ENCODE measurements around the gene DERA.
"Not testable (repeated sequence)": the region's sequence is repeated elsewhere in the genome, so short reads cannot be mapped to it uniquely, and the experiment has no call there.

Gene DERA

GRCh38 chr12:16046266-16046665, 135.1 kb downstream of the DERA start:
- H2AFZ ChIP-seq (ENCODE audit: low read length), result no peak overlapping the region
- no peaks in the 10 kb centered on the region for H3K4me1 ChIP-seq (ENCODE audit: low read length)
- H4K20me1 ChIP-seq (ENCODE audit: insufficient read depth, low read length), result no peaks in the 10 kb centered on the region
- H3K9me2 ChIP-seq (replicated peaks; ENCODE audit: insufficient read depth, low read length), result no peaks in the 10 kb centered on the region
- no peak overlapping the region for H3K27ac ChIP-seq (ENCODE audit: low read length)
- no peak overlapping the region for H3K4me2 ChIP-seq (ENCODE audit: low read depth, low read length)
- no peaks in the 10 kb centered on the region for H3K27me3 ChIP-seq (replicated peaks; ENCODE audit: insufficient read depth, low read length)
- H3F3A ChIP-seq (ENCODE audit: insufficient read depth, low read length), result no peaks in the 10 kb centered on the region
- H3K9ac ChIP-seq (ENCODE audit: low read length), result no peak overlapping the region
- TF ChIP-seq CTCF (IDR thresholded peaks at IDR 0.05; ENCODE audit: low read length) (no peak), EZH2 (optimal IDR thresholded peaks at IDR 0.05; ENCODE audit: low read depth, low read length) (no peak), EZH2phosphoT487 (IDR thresholded peaks at IDR 0.05; ENCODE audit: low read length) (no peak)
- no peaks in the 10 kb centered on the region for H3K79me2 ChIP-seq (ENCODE audit: low read length)
- H3K4me3 ChIP-seq (ENCODE audit: low read length), result no peak overlapping the region
- H3K9me3 ChIP-seq (replicated peaks; ENCODE audit: insufficient read depth, low read length), result no peaks in the 10 kb centered on the region
- no peak for DNase-seq
- no peaks in the 10 kb centered on the region for H3K36me3 ChIP-seq (replicated peaks; ENCODE audit: insufficient read depth, low read length)

- DNase-seq, result no peak
- no peak overlapping the region for H3K9ac ChIP-seq (ENCODE audit: low read length)
- H3F3A ChIP-seq (ENCODE audit: insufficient read depth, low read length), result no peaks in the 10 kb centered on the region
- H3K9me3 ChIP-seq (replicated peaks; ENCODE audit: insufficient read depth, low read length), result no peaks in the 10 kb centered on the region
- TF ChIP-seq EZH2phosphoT487 (IDR thresholded peaks at IDR 0.05; ENCODE audit: low read length) (no peak), EZH2 (optimal IDR thresholded peaks at IDR 0.05; ENCODE audit: low read depth, low read length) (no peak), CTCF (IDR thresholded peaks at IDR 0.05; ENCODE audit: low read length) (no peak)
- H3K79me2 ChIP-seq (ENCODE audit: low read length), result no peaks in the 10 kb centered on the region
- H2AFZ ChIP-seq (ENCODE audit: low read length), result no peak overlapping the region
- H3K4me1 ChIP-seq (ENCODE audit: low read length), result no peaks in the 10 kb centered on the region
- H3K4me3 ChIP-seq (ENCODE audit: low read length), result no peak overlapping the region
- no peaks in the 10 kb centered on the region for H3K36me3 ChIP-seq (replicated peaks; ENCODE audit: insufficient read depth, low read length)
- no peak overlapping the region for H3K4me2 ChIP-seq (ENCODE audit: low read depth, low read length)
- no peak overlapping the region for H3K27ac ChIP-seq (ENCODE audit: low read length)
- no peaks in the 10 kb centered on the region for H3K27me3 ChIP-seq (replicated peaks; ENCODE audit: insufficient read depth, low read length)
- no peaks in the 10 kb centered on the region for H4K20me1 ChIP-seq (ENCODE audit: insufficient read depth, low read length)
- no peaks in the 10 kb centered on the region for H3K9me2 ChIP-seq (replicated peaks; ENCODE audit: insufficient read depth, low read length)
Measured at GRCh38 chr12:16048511-16048910, 137.4 kb downstream of the DERA start.

- Histone ChIP-seq H3K79me2 (ENCODE audit: low read length) (no peaks in the 10 kb centered on the region), H3F3A (ENCODE audit: insufficient read depth, low read length) (no peaks in the 10 kb centered on the region), H2AFZ (ENCODE audit: low read length) (no peak overlapping the region), H3K27ac (ENCODE audit: low read length) (no peak overlapping the region), H3K36me3 (replicated peaks; ENCODE audit: insufficient read depth, low read length) (no peaks in the 10 kb centered on the region), H3K9me3 (replicated peaks; ENCODE audit: insufficient read depth, low read length) (no peaks in the 10 kb centered on the region), H4K20me1 (ENCODE audit: insufficient read depth, low read length) (no peaks in the 10 kb centered on the region), H3K4me3 (ENCODE audit: low read length) (no peak overlapping the region), H3K4me2 (ENCODE audit: low read depth, low read length) (no peak overlapping the region), H3K9ac (ENCODE audit: low read length) (no peak overlapping the region), H3K9me2 (replicated peaks; ENCODE audit: insufficient read depth, low read length) (no peaks in the 10 kb centered on the region), H3K27me3 (replicated peaks; ENCODE audit: insufficient read depth, low read length) (no peaks in the 10 kb centered on the region), H3K4me1 (ENCODE audit: low read length) (no peaks in the 10 kb centered on the region)
- no peak for DNase-seq
- TF ChIP-seq EZH2 (optimal IDR thresholded peaks at IDR 0.05; ENCODE audit: low read depth, low read length), result no peak
- TF ChIP-seq EZH2phosphoT487 (IDR thresholded peaks at IDR 0.05; ENCODE audit: low read length), result no peak
- no peak for TF ChIP-seq CTCF (IDR thresholded peaks at IDR 0.05; ENCODE audit: low read length)
Measured at GRCh38 chr12:16056910-16057309, 145.8 kb downstream of the DERA start.

GRCh38 chr12:16057351-16057751, 146.2 kb downstream of the DERA start:
- H3K4me1 ChIP-seq (ENCODE audit: low read length); H3K27ac ChIP-seq (ENCODE audit: low read length); H3K36me3 ChIP-seq (replicated peaks; ENCODE audit: insufficient read depth, low read length); H3K4me3 ChIP-seq (ENCODE audit: low read length); H4K20me1 ChIP-seq (ENCODE audit: insufficient read depth, low read length); H3K27me3 ChIP-seq (replicated peaks; ENCODE audit: insufficient read depth, low read length); H3K9ac ChIP-seq (ENCODE audit: low read length); H3K9me3 ChIP-seq (replicated peaks; ENCODE audit: insufficient read depth, low read length); H3K9me2 ChIP-seq (replicated peaks; ENCODE audit: insufficient read depth, low read length); DNase-seq; H3F3A ChIP-seq (ENCODE audit: insufficient read depth, low read length); H2AFZ ChIP-seq (ENCODE audit: low read length); H3K79me2 ChIP-seq (ENCODE audit: low read length); H3K4me2 ChIP-seq (ENCODE audit: low read depth, low read length): not testable (repeated sequence)

All from MM.1S (cell line).